ENCODE data around the gene RNF40. TPM values are rescaled to one million over a fixed set of nuclear protein-coding genes. Genes with fewer than 3 reads are reported as not detected.

The RNF40 gene
- total RNA-seq, 2 donors from 2014 or later = 109 to 112 TPM

- TF ChIP-seq CTCF (IDR thresholded peaks at IDR 0.05) = no peak
- peaks cover 23% of the 10 kb centered on the region for H3K36me3 ChIP-seq
- H3K4me1 ChIP-seq (ENCODE audit: control insufficient read depth in 1 of 2, low read depth in 2 of 2) = peaks cover 0 to 4% of the 10 kb centered on the region in 2 donors
- no peaks in the 10 kb centered on the region for H3K9me3 ChIP-seq
- no peak overlapping the region for H3K27ac ChIP-seq
- no peak overlapping the region for H3K4me3 ChIP-seq
- ATAC-seq (ENCODE audit: insufficient number of reproducible peaks, low FRiP score, low read depth) = no peak
- DNase-seq (ENCODE audit: low spot score) = no peak
- no peaks in the 10 kb centered on the region for H3K27me3 ChIP-seq (replicated peaks; ENCODE audit: insufficient read depth)
These were observed 8.5 kb upstream of the RNF40 start for GRCh38 chr16:30753596-30753995.

GRCh38 chr16:30755955-30756780 lies 6.0 kb upstream of the RNF40 start:
- peaks cover 22% of the 10 kb centered on the region for H3K36me3 ChIP-seq
- no peaks in the 10 kb centered on the region for H3K27me3 ChIP-seq (replicated peaks; ENCODE audit: insufficient read depth)
- DNase-seq (ENCODE audit: low spot score) (no peak), ATAC-seq (ENCODE audit: insufficient number of reproducible peaks, low FRiP score, low read depth) (no peak)
- H3K4me1 ChIP-seq (ENCODE audit: control insufficient read depth in 1 of 2, low read depth in 2 of 2) = peaks cover 0 to 6% of the 10 kb centered on the region in 2 donors
- no peak overlapping the region for H3K27ac ChIP-seq
- no peaks in the 10 kb centered on the region for H3K9me3 ChIP-seq
- H3K4me3 ChIP-seq = no peak overlapping the region
- TF ChIP-seq CTCF (IDR thresholded peaks at IDR 0.05) = no peak

GRCh38 chr16:30756781-30757100 lies 5.4 kb upstream of the RNF40 start:
- no peak for DNase-seq (ENCODE audit: low spot score)

GRCh38 chr16:30757316-30757715 lies 4.8 kb upstream of the RNF40 start:
- no peak overlapping the region for H3K27ac ChIP-seq
- no peak overlapping the region for H3K4me3 ChIP-seq
- TF ChIP-seq CTCF (IDR thresholded peaks at IDR 0.05) = no peak
- ATAC-seq (ENCODE audit: insufficient number of reproducible peaks, low FRiP score, low read depth) (no peak), DNase-seq (ENCODE audit: low spot score) (no peak)
- no peaks in the 10 kb centered on the region for H3K27me3 ChIP-seq (replicated peaks; ENCODE audit: insufficient read depth)
- H3K36me3 ChIP-seq = peaks cover 15% of the 10 kb centered on the region
- peaks cover 0 to 9% of the 10 kb centered on the region in 2 donors for H3K4me1 ChIP-seq (ENCODE audit: control insufficient read depth in 1 of 2, low read depth in 2 of 2)
- no peaks in the 10 kb centered on the region for H3K9me3 ChIP-seq

More at GRCh38 chr16:30756781-30757100, 5.4 kb upstream of the RNF40 start:
- Histone ChIP-seq H3K27ac (no peak overlapping the region), H3K27me3 (replicated peaks; ENCODE audit: insufficient read depth) (no peaks in the 10 kb centered on the region), H3K4me3 (no peak overlapping the region), H3K4me1 (ENCODE audit: control insufficient read depth in 1 of 2, low read depth in 2 of 2) (peaks cover 0 to 9% of the 10 kb centered on the region in 2 donors), H3K9me3 (no peaks in the 10 kb centered on the region), H3K36me3 (peaks cover 17% of the 10 kb centered on the region)
- TF ChIP-seq CTCF (IDR thresholded peaks at IDR 0.05) = no peak
- no peak for ATAC-seq (ENCODE audit: insufficient number of reproducible peaks, low FRiP score, low read depth)

- ATAC-seq (ENCODE audit: insufficient number of reproducible peaks, low FRiP score, low read depth) = no peak
These were observed 3.1 kb upstream of the RNF40 start for GRCh38 chr16:30758988-30759491.

More at GRCh38 chr16:30758988-30759491, 3.1 kb upstream of the RNF40 start:
- H3K36me3 ChIP-seq = peaks cover 6% of the 10 kb centered on the region
- peak overlapping the region in 1 of 2 donors; percentile 12 for H3K27ac ChIP-seq
- H3K4me3 ChIP-seq = no peak overlapping the region
- no peaks in the 10 kb centered on the region for H3K27me3 ChIP-seq (replicated peaks; ENCODE audit: insufficient read depth)
- no peak for DNase-seq (ENCODE audit: low spot score)
- peaks cover 12 to 24% of the 10 kb centered on the region in 2 donors for H3K4me1 ChIP-seq (ENCODE audit: control insufficient read depth in 1 of 2, low read depth in 2 of 2)
- no peak for TF ChIP-seq CTCF (IDR thresholded peaks at IDR 0.05)
- H3K9me3 ChIP-seq = no peaks in the 10 kb centered on the region

All from thoracic aorta (tissue), 2 donors.